Measurements from ENCODE around the gene PCDH15.

DNA sequence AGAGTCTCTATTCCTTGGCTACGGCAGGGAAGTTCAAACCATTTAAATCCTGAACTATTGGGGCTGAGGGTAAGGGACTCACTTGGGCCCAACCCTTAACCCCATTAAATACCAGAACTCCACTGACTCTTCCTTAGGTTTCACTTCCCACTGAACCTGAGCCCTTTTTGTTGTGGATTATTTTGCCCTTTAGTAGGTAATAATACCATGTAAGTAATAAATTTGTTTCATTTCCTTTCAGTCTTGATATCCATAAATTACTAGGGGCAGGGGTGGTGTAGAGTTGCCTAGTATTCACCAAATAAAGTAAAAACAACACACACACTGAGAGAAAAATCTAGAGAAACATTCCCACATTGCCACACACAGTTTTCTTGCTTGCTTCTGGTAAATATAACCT, 352.0 kb downstream of the PCDH15 start:
- TF ChIP-seq, protein P1, sequence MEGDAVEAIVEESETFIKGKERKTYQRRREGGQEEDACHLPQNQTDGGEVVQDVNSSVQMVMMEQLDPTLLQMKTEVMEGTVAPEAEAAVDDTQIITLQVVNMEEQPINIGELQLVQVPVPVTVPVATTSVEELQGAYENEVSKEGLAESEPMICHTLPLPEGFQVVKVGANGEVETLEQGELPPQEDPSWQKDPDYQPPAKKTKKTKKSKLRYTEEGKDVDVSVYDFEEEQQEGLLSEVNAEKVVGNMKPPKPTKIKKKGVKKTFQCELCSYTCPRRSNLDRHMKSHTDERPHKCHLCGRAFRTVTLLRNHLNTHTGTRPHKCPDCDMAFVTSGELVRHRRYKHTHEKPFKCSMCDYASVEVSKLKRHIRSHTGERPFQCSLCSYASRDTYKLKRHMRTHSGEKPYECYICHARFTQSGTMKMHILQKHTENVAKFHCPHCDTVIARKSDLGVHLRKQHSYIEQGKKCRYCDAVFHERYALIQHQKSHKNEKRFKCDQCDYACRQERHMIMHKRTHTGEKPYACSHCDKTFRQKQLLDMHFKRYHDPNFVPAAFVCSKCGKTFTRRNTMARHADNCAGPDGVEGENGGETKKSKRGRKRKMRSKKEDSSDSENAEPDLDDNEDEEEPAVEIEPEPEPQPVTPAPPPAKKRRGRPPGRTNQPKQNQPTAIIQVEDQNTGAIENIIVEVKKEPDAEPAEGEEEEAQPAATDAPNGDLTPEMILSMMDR (IDR thresholded peaks at IDR 0.05 in 4 of 5, conservative IDR thresholded peaks at IDR 0.05 in 1 of 5): no peak
- no peak for TF ChIP-seq POLR2A (IDR thresholded peaks at IDR 0.05)
